AG04450 (cell line): ENCODE results near the gene CNTNAP2. TPM values are rescaled to one million over a fixed set of nuclear protein-coding genes. Genes with fewer than 3 reads are reported as not detected.

Source experiments
- CTCF ChIA-PET: fragments of 300-600, 350-600 bp; formaldehyde crosslinking; extraction: SDS; loops from one replicate; lab custom pipeline; 2022; ENCODE audit warnings: antibody characterized with exemption, inconsistent platforms; lab: Charles Lee
- POLR2A ChIA-PET: fragments of 350-600 bp; formaldehyde crosslinking; extraction: SDS; loops from one replicate; lab custom pipeline; 2021; ENCODE audit warnings: antibody characterized with exemption, inconsistent platforms; lab: Yijun Ruan, JAX
- DNase-seq: peaks from one replicate; pipeline ENCODE4 v3.0.0-alpha.2; 2011; ENCODE audit warnings: low read depth, low spot score
- H3K27ac ChIP-seq: one replicate; pipeline ENCODE4 v1.5.1; 2012; ENCODE audit warnings: low read depth, low read length, control low read depth
- H3K27me3 ChIP-seq: one replicate; pipeline ENCODE4 v1.6.0; 2012; ENCODE audit warnings: low read length; ENCODE audit not compliant: control insufficient read depth, insufficient read depth
- H3K4me3 ChIP-seq: 2 replicates; pipeline ENCODE4 v1.5.1; 2011; ENCODE audit warnings: mild to moderate bottlenecking, low read depth, low read length, control low read depth
- H3K9me3 ChIP-seq: 2 replicates; pipeline ENCODE4 v1.5.1; 2012; ENCODE audit warnings: low read length; ENCODE audit not compliant: control insufficient read depth, insufficient read depth
- polyA plus RNA-seq: library from polyadenylated mRNA; depleted of rRNA; stranded (reverse); fragments of >200 nt; gene quantifications from 2 replicates; pipeline ENCODE4 v1.2.3, GENCODE V29; 2011
- TF ChIP-seq, protein P1 (sequence below): IDR thresholded peaks from 2 replicates; pipeline ENCODE4 v1.5.1; 2011; ENCODE audit warnings: low read depth, low read length, control low read depth, inconsistent platforms

CNTNAP2 gene
- polyA plus RNA-seq, 1 experiment: not detected

DNA sequence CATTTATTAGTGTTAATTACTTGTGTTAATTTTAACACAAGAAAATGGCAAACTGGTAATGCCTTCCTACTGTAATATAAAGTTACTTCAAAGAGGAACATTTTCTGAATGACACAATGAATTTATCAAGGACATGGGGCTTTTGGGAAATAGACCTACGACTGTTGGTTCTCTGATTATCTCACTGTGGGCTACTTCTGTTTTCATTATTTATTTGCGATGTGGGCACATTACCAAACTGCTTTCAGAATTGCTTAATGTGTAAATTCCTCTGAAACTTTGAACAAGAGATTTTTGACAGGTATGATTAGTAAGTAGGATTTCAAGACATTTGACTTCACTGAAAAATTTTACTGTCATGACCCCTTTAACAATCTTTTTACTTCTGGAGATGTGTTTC, 535.6 kb downstream of the CNTNAP2 start:
- Histone ChIP-seq H3K27me3 (no peaks in the 10 kb centered on the region), H3K27ac (no peak overlapping the region), H3K9me3 (no peaks in the 10 kb centered on the region), H3K4me3 (no peak overlapping the region)
- DNase-seq: no peak
- CTCF ChIA-PET: no interaction called here
- TF ChIP-seq, protein P1, sequence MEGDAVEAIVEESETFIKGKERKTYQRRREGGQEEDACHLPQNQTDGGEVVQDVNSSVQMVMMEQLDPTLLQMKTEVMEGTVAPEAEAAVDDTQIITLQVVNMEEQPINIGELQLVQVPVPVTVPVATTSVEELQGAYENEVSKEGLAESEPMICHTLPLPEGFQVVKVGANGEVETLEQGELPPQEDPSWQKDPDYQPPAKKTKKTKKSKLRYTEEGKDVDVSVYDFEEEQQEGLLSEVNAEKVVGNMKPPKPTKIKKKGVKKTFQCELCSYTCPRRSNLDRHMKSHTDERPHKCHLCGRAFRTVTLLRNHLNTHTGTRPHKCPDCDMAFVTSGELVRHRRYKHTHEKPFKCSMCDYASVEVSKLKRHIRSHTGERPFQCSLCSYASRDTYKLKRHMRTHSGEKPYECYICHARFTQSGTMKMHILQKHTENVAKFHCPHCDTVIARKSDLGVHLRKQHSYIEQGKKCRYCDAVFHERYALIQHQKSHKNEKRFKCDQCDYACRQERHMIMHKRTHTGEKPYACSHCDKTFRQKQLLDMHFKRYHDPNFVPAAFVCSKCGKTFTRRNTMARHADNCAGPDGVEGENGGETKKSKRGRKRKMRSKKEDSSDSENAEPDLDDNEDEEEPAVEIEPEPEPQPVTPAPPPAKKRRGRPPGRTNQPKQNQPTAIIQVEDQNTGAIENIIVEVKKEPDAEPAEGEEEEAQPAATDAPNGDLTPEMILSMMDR: no peak
- POLR2A ChIA-PET: no interaction called here

GRCh38 chr7:146654048-146654447, 537.4 kb downstream of the CNTNAP2 start:
- H3K27ac ChIP-seq: no peak overlapping the region
- H3K4me3 ChIP-seq: no peak overlapping the region
- H3K27me3 ChIP-seq: no peaks in the 10 kb centered on the region
- ChIA-PET POLR2A (no interaction called here), CTCF (no interaction called here)
- DNase-seq: no peak
- TF ChIP-seq, protein P1: no peak
- peaks cover 4% of the 10 kb centered on the region; the same call in 1 of the 2 replicates for H3K9me3 ChIP-seq

- Histone ChIP-seq H3K27me3 (no peaks in the 10 kb centered on the region), H3K4me3 (no peak overlapping the region), H3K9me3 (peaks cover 4% of the 10 kb centered on the region; the same call in 1 of the 2 replicates), H3K27ac (no peak overlapping the region)
- TF ChIP-seq, protein P1: no peak
- POLR2A ChIA-PET: no interaction called here
- DNase-seq: no peak
- CTCF ChIA-PET: no interaction called here
Measured at GRCh38 chr7:146655928-146656797, 539.6 kb downstream of the CNTNAP2 start.

DNA sequence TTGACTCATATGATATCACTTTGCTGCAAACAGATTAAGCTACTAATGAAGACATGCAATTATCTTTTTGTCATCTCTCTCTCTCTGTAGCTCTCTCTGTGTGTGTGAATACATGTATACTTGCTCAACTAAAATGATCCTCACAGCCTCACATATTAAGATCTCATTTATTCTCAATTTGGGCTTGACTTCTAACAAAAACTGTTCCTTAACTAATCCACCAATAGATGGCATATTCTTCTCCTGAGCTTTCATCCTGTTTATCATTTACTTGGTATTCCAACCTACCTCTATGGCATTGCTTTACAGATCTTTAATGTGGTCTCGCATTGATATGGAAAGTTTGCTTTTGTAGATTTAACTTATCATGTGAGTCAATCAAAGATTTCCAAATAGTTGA, 540.4 kb downstream of the CNTNAP2 start:
- Histone ChIP-seq H3K27me3 (no peaks in the 10 kb centered on the region), H3K27ac (no peak overlapping the region), H3K9me3 (peaks cover 5% of the 10 kb centered on the region), H3K4me3 (no peak overlapping the region)
- DNase-seq: no peak
- ChIA-PET POLR2A (no interaction called here), CTCF (no interaction called here)
- TF ChIP-seq, protein P1: no peak

GRCh38 chr7:146658604-146659003, 542.0 kb downstream of the CNTNAP2 start:
- ChIA-PET CTCF (no interaction called here), POLR2A (no interaction called here)
- Histone ChIP-seq H3K27me3 (no peaks in the 10 kb centered on the region), H3K9me3 (peaks cover 13% of the 10 kb centered on the region), H3K27ac (no peak overlapping the region), H3K4me3 (no peak overlapping the region)
- no peak for DNase-seq
- TF ChIP-seq, protein P1: no peak
